ENCODE measurements around the gene COMMD7.
"Not testable (repeated sequence)": the region's sequence is repeated elsewhere in the genome, so short reads cannot be mapped to it uniquely, and the experiment has no call there.

The COMMD7 gene

DNA sequence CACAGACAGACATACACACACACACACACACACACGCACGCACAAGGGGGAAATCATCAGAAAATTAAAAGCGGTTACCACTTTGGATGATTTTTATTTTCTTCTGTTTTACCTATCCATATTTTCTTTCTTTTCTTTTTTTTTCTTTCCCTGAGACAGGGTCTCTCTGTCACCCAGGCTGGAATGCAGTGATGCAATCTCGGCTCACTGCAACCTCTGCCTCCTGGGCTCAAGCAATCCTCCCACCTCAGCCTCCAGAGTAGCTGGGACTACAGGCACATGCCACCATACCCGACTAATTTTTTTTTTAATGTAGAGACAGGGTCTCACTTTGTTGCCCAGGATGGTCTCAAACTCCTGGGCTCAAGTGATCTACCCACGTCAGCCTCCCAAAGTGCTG, 14.8 kb downstream of the COMMD7 start:
- DNase-seq (ENCODE audit: low spot score), result not testable (repeated sequence)

DNA sequence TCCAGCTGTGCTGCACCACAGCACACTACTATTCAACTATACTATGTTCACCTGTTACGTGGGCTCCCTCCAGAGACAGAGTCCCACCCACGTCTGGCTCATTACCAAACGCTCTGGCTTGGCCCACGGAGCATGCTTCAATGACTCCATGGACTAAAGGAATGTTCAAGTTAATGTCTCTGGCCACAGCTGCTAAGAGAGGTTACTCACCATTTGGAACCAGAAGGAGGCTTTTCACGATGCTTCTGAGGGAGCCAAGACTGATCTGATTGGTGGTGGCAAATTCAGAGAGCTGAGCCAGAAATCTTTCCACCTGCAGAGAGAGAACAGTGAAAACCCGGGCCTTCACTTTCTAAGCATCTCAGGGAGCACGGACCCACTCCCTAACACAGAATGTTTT, 15.6 kb downstream of the COMMD7 start:
- peak; percentile 39 for DNase-seq (ENCODE audit: low spot score)

DNA sequence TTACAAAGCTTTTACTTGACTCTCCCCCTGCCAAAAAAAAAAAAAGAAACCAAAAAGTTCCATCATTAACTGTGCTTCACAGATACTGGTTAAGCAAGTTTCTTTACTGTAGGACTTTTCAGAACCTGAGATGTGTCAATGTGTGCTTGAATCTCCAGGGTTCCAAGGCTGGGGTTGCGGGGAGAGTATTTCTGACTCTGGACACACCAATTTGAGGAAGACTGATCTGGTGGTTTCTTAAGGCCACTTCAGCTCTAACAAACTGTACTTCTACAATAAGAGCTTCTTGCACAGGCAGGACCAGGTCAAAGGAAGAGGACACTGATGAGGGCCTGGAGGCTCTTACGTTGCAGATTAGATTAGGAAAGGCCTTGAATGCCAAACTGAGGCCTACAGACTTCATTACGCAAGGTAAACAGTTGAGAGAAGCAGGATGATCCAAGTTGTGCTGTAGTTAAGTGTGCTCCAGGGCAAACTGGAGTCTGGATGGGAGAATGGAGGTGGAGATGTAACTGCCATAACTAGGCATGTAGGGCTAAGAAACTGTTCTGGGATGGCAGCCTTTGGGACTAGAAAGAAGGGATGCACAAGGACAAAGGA, 24.4 kb downstream of the COMMD7 start:
- DNase-seq (ENCODE audit: low spot score), result no peak

GRCh38 chr20:32711346-32711745, 31.9 kb downstream of the COMMD7 start:
- no peak for DNase-seq (ENCODE audit: low spot score)

DNA sequence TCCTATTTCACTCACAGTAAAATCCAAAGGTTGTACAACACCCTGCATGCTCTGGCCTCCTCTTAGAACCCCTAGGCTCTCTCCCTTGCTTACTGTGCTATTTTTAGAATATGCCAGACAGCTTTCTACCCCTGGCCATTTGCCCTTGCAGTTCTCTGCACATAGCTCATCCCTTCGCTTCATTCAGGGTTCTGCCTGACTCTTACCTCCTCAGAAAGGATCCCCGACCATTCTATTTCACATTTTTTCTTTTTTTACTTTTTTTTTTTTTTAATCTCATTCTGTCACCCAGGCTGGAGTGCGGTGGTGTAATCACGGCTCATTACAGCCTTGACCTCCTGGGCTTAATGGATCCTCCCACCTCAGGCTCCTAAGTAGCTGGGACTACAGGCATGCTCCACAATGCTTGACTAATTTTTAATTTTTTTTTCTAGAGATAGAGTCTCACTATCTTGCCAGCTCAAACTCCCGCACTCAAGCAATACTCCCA, 33.6 kb downstream of the COMMD7 start:
- DNase-seq (ENCODE audit: low spot score), result no peak

DNA sequence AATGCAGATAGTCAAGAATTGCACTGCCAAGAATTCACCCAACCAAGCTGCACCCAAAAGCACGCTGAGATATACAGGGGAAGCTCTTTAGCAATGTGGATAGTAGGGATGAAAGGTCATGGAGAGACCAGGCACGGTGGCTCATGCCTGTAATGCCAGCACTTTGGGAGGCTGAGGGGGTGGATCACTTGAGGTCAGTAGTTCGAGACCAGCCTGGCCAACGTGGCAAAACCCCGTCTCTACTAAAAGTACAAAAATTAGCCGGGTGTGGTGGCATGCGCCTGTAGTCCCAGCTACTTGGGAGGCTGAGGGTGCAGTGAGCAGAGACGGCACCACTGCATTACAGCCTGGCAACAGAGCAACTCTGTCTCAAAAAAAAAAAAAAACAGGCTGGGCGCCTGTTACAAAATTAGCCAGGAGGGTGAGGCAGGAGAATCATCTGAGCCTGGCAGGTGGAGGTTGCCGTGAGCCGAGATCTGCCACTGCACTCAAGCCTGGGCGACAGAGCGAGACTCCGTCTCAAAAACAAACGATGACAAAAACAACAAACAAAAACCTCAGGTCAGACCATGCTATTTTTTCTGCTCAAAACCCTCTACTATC, 34.1 kb downstream of the COMMD7 start:
- not testable (repeated sequence) for DNase-seq (ENCODE audit: low spot score)

- no peak for DNase-seq (ENCODE audit: low spot score)
Measured at GRCh38 chr20:32707691-32708581, 35.3 kb downstream of the COMMD7 start.

DNA sequence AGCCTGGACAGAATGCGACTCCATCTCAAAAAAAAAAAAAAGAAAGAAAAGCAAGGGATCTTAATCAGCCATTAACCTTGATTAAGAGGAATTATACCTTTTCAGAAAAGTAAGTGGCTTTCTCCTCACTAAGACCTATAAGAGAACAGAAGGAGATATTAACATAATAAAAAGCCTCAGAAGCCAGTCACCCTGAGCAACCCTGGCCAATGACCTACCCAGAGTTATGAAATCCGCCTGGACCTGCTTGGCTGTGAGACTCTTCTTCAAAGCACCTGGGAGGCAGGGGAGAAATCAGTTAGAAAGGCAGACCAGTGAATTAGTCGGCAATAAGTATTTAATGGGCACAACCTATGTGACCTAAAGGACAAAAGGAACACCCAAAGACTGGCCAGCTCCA, 36.8 kb downstream of the COMMD7 start:
- no peak for DNase-seq (ENCODE audit: low spot score)

GRCh38 chr20:32702706-32703425, 40.4 kb downstream of the COMMD7 start:
- DNase-seq (ENCODE audit: low spot score), result peak; percentile 28

- DNase-seq (ENCODE audit: low spot score), result no peak
Measured at GRCh38 chr20:32697608-32698007, 45.7 kb downstream of the COMMD7 start.

- no peak for DNase-seq (ENCODE audit: low spot score)
Measured at GRCh38 chr20:32695089-32695488, 48.2 kb downstream of the COMMD7 start.

DNA sequence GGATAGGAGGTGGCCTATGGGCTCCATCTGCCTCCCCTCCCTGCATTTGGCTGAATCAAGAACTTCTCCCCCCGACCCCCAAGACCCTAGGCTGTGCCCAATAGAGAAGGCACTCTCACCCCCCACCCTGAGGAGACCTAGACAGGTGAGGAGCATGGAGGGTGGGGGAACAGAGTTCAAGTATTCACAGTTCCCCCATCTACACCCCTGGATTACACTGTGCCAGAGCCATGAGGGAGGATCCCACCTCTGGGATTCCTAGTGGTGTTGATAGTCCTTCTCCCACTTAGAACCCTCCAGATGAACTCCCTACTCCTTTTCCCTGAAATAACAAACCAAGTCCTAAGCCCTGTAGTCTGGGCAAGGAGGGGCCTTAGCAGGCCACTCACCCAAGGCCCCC, 54.3 kb downstream of the COMMD7 start:
- DNase-seq (ENCODE audit: low spot score), result not testable (repeated sequence)

DNA sequence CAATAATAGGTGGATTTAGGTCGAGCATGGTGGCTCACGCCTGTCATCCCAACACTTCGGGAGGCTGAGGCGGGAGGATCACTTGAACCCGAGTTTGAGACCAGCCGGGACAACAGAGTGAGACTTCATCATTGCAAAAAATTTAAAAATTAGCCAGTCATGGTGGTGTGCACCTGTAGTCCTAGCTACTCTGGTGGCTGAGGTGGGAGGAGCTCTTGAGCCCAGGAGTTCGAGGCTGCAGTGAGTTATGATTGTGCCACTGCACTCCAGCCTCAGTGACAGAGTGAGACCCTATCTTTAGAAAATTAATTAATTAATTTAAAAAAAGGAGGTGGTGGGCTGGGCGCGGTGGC, 56.1 kb downstream of the COMMD7 start:
- DNase-seq (ENCODE audit: low spot score), result no peak

- DNase-seq (ENCODE audit: low spot score), result no peak
Measured at GRCh38 chr20:32686530-32687179, 56.6 kb downstream of the COMMD7 start.

DNA sequence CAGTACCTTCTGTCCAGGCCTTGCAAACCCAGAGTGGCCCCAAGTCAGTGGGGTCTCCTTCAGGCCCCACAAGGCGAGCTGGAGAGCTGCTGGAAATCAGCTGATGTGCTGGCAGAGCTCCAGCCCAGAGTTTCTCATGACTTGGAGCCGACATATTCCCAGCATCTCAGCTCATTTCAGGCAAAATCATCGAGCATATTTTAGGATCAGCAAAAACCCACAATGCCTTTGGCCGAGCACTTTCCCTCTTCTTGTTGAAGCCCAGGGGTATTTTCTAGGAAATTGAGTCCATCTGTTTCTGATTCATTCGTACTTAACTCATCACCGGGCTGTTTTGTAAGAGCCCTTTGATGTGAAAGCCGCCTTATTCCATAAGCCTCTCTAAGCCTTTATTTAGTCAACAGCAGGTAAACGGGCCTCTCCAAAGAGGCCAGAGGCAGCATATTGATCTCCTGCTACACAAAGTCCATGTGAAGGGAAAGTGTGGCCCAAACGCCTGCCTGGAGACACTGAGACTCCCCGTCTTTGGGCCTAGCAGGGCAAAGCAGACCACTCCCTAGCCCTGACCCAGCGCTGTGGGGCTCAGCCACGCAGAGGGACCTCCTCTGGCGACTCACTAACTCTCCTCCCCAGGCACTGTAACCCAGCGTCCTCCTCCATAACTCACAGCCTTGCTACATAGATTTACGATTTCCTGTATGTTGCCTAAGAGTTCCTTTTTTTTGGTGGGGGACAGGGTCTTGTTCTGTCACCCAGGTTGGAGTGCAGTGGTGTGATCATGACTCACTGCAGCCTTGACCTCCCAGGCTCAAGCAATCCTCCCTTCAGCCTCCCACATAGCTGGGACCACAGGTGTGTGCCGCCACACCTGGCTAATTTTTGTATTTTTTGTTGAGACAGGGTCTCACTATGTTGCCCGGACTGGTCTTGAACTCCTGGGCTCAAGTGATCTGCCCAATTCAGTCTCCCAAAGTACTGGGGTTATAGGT, 57.4 kb downstream of the COMMD7 start:
- DNase-seq (ENCODE audit: low spot score), result no peak

GRCh38 chr20:32682508-32682987, 60.7 kb downstream of the COMMD7 start:
- no peak for DNase-seq (ENCODE audit: low spot score)

GRCh38 chr20:32681175-32682084, 61.8 kb downstream of the COMMD7 start:
- peak; percentile 65 for DNase-seq (ENCODE audit: low spot score)

GRCh38 chr20:32680544-32681174, 62.6 kb downstream of the COMMD7 start:
- no peak for DNase-seq (ENCODE audit: low spot score)

- DNase-seq (ENCODE audit: low spot score), result no peak
Measured at GRCh38 chr20:32678948-32679347, 64.3 kb downstream of the COMMD7 start.
